ENCODE data around the gene ABCC8. TPM values are rescaled to one million over a fixed set of nuclear protein-coding genes. Genes with fewer than 3 reads are reported as not detected.

The ABCC8 gene
- total RNA-seq, 3 donors from 2014 or later = not detected

GRCh38 chr11:17512101-17512500, 35.5 kb upstream of the ABCC8 start:
- ATAC-seq (no peak), DNase-seq (no peak)
- no peaks in the 10 kb centered on the region for H3K4me1 Mint-ChIP-seq (ENCODE audit: low read depth)
- peaks cover 9% of the 10 kb centered on the region for H3K27me3 Mint-ChIP-seq (ENCODE audit: low read depth)
- no peaks in the 10 kb centered on the region for H3K9me3 Mint-ChIP-seq
- no peaks in the 10 kb centered on the region for H3K36me3 Mint-ChIP-seq (ENCODE audit: insufficient read depth)
- no peak overlapping the region for H3K4me3 Mint-ChIP-seq

GRCh38 chr11:17511571-17511970, 34.9 kb upstream of the ABCC8 start:
- no peaks in the 10 kb centered on the region for H3K36me3 Mint-ChIP-seq (ENCODE audit: insufficient read depth)
- DNase-seq = no peak
- H3K4me3 Mint-ChIP-seq = no peak overlapping the region
- H3K27me3 Mint-ChIP-seq (ENCODE audit: low read depth) = peaks cover 9% of the 10 kb centered on the region
- no peaks in the 10 kb centered on the region for H3K9me3 Mint-ChIP-seq
- no peaks in the 10 kb centered on the region for H3K4me1 Mint-ChIP-seq (ENCODE audit: low read depth)
- no peak for ATAC-seq

GRCh38 chr11:17510507-17511206, 34.0 kb upstream of the ABCC8 start:
- ATAC-seq (no peak), DNase-seq (no peak)
- H3K27me3 Mint-ChIP-seq (ENCODE audit: low read depth) = peaks cover 9% of the 10 kb centered on the region
- H3K4me1 Mint-ChIP-seq (ENCODE audit: low read depth) = no peaks in the 10 kb centered on the region
- no peak overlapping the region for H3K4me3 Mint-ChIP-seq
- H3K36me3 Mint-ChIP-seq (ENCODE audit: insufficient read depth) = no peaks in the 10 kb centered on the region
- H3K9me3 Mint-ChIP-seq = no peaks in the 10 kb centered on the region

- H3K36me3 Mint-ChIP-seq (ENCODE audit: insufficient read depth) = no peaks in the 10 kb centered on the region
- ATAC-seq (no peak), DNase-seq (no peak)
- H3K4me3 Mint-ChIP-seq = no peak overlapping the region
- H3K27me3 Mint-ChIP-seq (ENCODE audit: low read depth) = peaks cover 9% of the 10 kb centered on the region
- H3K4me1 Mint-ChIP-seq (ENCODE audit: low read depth) = no peaks in the 10 kb centered on the region
- H3K9me3 Mint-ChIP-seq = no peaks in the 10 kb centered on the region
These were observed 32.1 kb upstream of the ABCC8 start for GRCh38 chr11:17508791-17509190.

GRCh38 chr11:17508306-17508705, 31.7 kb upstream of the ABCC8 start:
- no peaks in the 10 kb centered on the region for H3K9me3 Mint-ChIP-seq
- DNase-seq (no peak), ATAC-seq (no peak)
- H3K4me3 Mint-ChIP-seq = no peak overlapping the region
- peaks cover 9% of the 10 kb centered on the region for H3K27me3 Mint-ChIP-seq (ENCODE audit: low read depth)
- no peaks in the 10 kb centered on the region for H3K4me1 Mint-ChIP-seq (ENCODE audit: low read depth)
- no peaks in the 10 kb centered on the region for H3K36me3 Mint-ChIP-seq (ENCODE audit: insufficient read depth)

- Mint-ChIP-seq H3K4me1 (ENCODE audit: low read depth) (no peaks in the 10 kb centered on the region), H3K9me3 (no peaks in the 10 kb centered on the region), H3K4me3 (no peak overlapping the region), H3K36me3 (ENCODE audit: insufficient read depth) (no peaks in the 10 kb centered on the region), H3K27me3 (ENCODE audit: low read depth) (peaks cover 6% of the 10 kb centered on the region)
- ATAC-seq = no peak
- no peak for DNase-seq
These were observed 31.1 kb upstream of the ABCC8 start for GRCh38 chr11:17507773-17508172.

GRCh38 chr11:17506942-17507341, 30.3 kb upstream of the ABCC8 start:
- H3K9me3 Mint-ChIP-seq = no peaks in the 10 kb centered on the region
- no peaks in the 10 kb centered on the region for H3K4me1 Mint-ChIP-seq (ENCODE audit: low read depth)
- DNase-seq = no peak
- H3K4me3 Mint-ChIP-seq = no peak overlapping the region
- no peak for ATAC-seq
- H3K27me3 Mint-ChIP-seq (ENCODE audit: low read depth) = peaks cover 6% of the 10 kb centered on the region
- no peaks in the 10 kb centered on the region for H3K36me3 Mint-ChIP-seq (ENCODE audit: insufficient read depth)

- H3K27me3 Mint-ChIP-seq (ENCODE audit: low read depth) = peaks cover 4% of the 10 kb centered on the region
- H3K4me3 Mint-ChIP-seq = no peak overlapping the region
- no peaks in the 10 kb centered on the region for H3K9me3 Mint-ChIP-seq
- H3K4me1 Mint-ChIP-seq (ENCODE audit: low read depth) = no peaks in the 10 kb centered on the region
- H3K36me3 Mint-ChIP-seq (ENCODE audit: insufficient read depth) = no peaks in the 10 kb centered on the region
- no peak for DNase-seq
- ATAC-seq = no peak
These were observed 29.7 kb upstream of the ABCC8 start for GRCh38 chr11:17506314-17506713.

- Mint-ChIP-seq H3K4me3 (no peak overlapping the region), H3K27me3 (ENCODE audit: low read depth) (peaks cover 4% of the 10 kb centered on the region), H3K36me3 (ENCODE audit: insufficient read depth) (no peaks in the 10 kb centered on the region), H3K9me3 (no peaks in the 10 kb centered on the region), H3K4me1 (ENCODE audit: low read depth) (no peaks in the 10 kb centered on the region)
- DNase-seq = no peak
- ATAC-seq = no peak
These were observed 28.5 kb upstream of the ABCC8 start for GRCh38 chr11:17505146-17505545.

GRCh38 chr11:17504330-17505107, 27.9 kb upstream of the ABCC8 start:
- H3K27me3 Mint-ChIP-seq (ENCODE audit: low read depth) = peaks cover 4% of the 10 kb centered on the region
- ATAC-seq = peak; percentile 74 to 78
- H3K4me1 Mint-ChIP-seq (ENCODE audit: low read depth) = no peaks in the 10 kb centered on the region
- no peaks in the 10 kb centered on the region for H3K36me3 Mint-ChIP-seq (ENCODE audit: insufficient read depth)
- peak; percentile 77 for DNase-seq
- H3K9me3 Mint-ChIP-seq = no peaks in the 10 kb centered on the region
- no peak overlapping the region for H3K4me3 Mint-ChIP-seq

- Mint-ChIP-seq H3K9me3 (no peaks in the 10 kb centered on the region), H3K4me3 (no peak overlapping the region), H3K36me3 (ENCODE audit: insufficient read depth) (no peaks in the 10 kb centered on the region), H3K4me1 (ENCODE audit: low read depth) (no peaks in the 10 kb centered on the region), H3K27me3 (ENCODE audit: low read depth) (no peaks in the 10 kb centered on the region)
- DNase-seq = no peak
- no peak for ATAC-seq
These were observed 26.0 kb upstream of the ABCC8 start for GRCh38 chr11:17502630-17503029.

GRCh38 chr11:17500673-17501072, 24.0 kb upstream of the ABCC8 start:
- H3K36me3 Mint-ChIP-seq (ENCODE audit: insufficient read depth) = no peaks in the 10 kb centered on the region
- no peak overlapping the region for H3K4me3 Mint-ChIP-seq
- ATAC-seq (no peak), DNase-seq (no peak)
- H3K27me3 Mint-ChIP-seq (ENCODE audit: low read depth) = no peaks in the 10 kb centered on the region
- no peaks in the 10 kb centered on the region for H3K9me3 Mint-ChIP-seq
- no peaks in the 10 kb centered on the region for H3K4me1 Mint-ChIP-seq (ENCODE audit: low read depth)

GRCh38 chr11:17498475-17498874, 21.8 kb upstream of the ABCC8 start:
- H3K4me3 Mint-ChIP-seq = no peak overlapping the region
- DNase-seq = no peak
- ATAC-seq = no peak
- H3K4me1 Mint-ChIP-seq (ENCODE audit: low read depth) = no peaks in the 10 kb centered on the region
- no peaks in the 10 kb centered on the region for H3K9me3 Mint-ChIP-seq
- peaks cover 1% of the 10 kb centered on the region for H3K27me3 Mint-ChIP-seq (ENCODE audit: low read depth)
- H3K36me3 Mint-ChIP-seq (ENCODE audit: insufficient read depth) = no peaks in the 10 kb centered on the region

GRCh38 chr11:17498058-17498457, 21.4 kb upstream of the ABCC8 start:
- DNase-seq (no peak), ATAC-seq (no peak)
- Mint-ChIP-seq H3K27me3 (ENCODE audit: low read depth) (peaks cover 1% of the 10 kb centered on the region), H3K4me1 (ENCODE audit: low read depth) (no peaks in the 10 kb centered on the region), H3K4me3 (no peak overlapping the region), H3K36me3 (ENCODE audit: insufficient read depth) (no peaks in the 10 kb centered on the region), H3K9me3 (no peaks in the 10 kb centered on the region)

- H3K27me3 Mint-ChIP-seq (ENCODE audit: low read depth) = peaks cover 1% of the 10 kb centered on the region
- DNase-seq (no peak), ATAC-seq (no peak)
- H3K36me3 Mint-ChIP-seq (ENCODE audit: insufficient read depth) = no peaks in the 10 kb centered on the region
- no peaks in the 10 kb centered on the region for H3K9me3 Mint-ChIP-seq
- no peak overlapping the region for H3K4me3 Mint-ChIP-seq
- no peaks in the 10 kb centered on the region for H3K4me1 Mint-ChIP-seq (ENCODE audit: low read depth)
These were observed 19.8 kb upstream of the ABCC8 start for GRCh38 chr11:17496406-17496805.

Data from activated T-cell treated with anti-CD3 and anti-CD28 coated beads, Interleukin-2, amount 50 U/mL, for 4 hours (primary cell).